HG03280 (cell line): ENCODE data around the gene ARHGEF39.
"Not testable (repeated sequence)": the region's sequence is repeated elsewhere in the genome, so short reads cannot be mapped to it uniquely, and the experiment has no call there.

ENCODE experiments used
- ATAC-seq: cut with Tn5 transposase; IDR thresholded peaks from one replicate; pipeline ENCODE4 v1.9.1; 2021; ENCODE audit warnings: mild to moderate bottlenecking, moderate library complexity; ENCODE audit not compliant: unreplicated experiment

The ARHGEF39 gene

GRCh38 chr9:35653611-35654010, 11.4 kb downstream of the ARHGEF39 start:
- no peak for ATAC-seq

DNA sequence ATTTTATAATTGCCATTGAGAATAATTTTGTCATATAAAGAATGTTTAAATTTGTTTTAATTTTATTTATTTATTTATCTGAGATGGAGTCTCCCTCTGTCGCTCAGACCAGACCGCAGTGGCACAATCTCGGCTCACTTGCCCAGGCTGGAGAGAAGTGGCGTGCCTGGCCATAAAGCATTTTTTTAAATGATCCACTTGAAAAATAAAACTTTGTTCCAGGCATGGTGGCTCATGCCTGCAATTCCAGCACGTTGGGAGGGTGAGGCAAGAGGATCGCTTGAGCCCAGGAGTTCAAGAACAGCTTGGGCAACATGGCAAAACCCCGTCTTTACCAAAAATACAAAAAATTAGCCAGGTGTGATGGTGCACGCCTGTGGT, 12.2 kb downstream of the ARHGEF39 start:
- no peak for ATAC-seq

DNA sequence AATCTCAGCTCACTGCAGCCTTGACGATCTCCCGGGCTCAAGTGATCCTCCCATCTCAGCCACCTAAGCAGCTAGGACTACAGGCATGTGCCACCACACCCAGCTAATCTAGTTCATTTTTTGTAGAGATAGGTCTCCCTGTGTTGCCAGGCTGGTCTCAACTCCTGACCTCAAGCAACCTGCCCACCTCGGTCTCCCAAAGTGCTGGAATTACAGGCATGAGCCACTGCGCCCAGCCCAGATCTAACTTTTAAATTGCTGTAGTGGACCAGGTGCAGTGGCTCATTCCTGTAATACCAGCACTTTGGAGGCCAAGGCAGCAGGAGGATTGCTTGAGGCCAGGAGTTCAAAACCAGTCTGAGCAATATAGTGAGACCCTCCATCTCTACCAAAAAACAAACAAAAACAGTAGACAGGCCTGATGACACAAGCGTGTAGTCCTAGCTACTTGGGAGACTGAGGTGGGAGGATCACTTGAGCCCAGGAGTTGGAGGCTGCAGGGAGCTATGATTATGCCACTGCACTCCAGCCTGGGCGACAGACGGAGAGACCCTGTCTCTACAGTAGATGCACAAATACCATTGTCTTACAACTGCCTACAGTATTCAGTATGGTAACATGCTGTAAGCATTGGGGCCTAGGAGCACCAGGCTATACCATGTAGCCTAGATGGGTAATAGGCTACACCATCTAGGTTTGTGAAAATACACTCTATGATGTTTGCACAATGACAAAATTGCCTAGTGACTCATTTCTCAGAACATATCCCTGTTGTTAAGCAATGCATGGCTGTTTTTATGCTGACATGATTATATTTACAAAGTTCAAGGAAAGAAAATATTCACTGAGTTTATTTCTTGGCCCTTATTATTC, 12.8 kb downstream of the ARHGEF39 start:
- no peak for ATAC-seq

DNA sequence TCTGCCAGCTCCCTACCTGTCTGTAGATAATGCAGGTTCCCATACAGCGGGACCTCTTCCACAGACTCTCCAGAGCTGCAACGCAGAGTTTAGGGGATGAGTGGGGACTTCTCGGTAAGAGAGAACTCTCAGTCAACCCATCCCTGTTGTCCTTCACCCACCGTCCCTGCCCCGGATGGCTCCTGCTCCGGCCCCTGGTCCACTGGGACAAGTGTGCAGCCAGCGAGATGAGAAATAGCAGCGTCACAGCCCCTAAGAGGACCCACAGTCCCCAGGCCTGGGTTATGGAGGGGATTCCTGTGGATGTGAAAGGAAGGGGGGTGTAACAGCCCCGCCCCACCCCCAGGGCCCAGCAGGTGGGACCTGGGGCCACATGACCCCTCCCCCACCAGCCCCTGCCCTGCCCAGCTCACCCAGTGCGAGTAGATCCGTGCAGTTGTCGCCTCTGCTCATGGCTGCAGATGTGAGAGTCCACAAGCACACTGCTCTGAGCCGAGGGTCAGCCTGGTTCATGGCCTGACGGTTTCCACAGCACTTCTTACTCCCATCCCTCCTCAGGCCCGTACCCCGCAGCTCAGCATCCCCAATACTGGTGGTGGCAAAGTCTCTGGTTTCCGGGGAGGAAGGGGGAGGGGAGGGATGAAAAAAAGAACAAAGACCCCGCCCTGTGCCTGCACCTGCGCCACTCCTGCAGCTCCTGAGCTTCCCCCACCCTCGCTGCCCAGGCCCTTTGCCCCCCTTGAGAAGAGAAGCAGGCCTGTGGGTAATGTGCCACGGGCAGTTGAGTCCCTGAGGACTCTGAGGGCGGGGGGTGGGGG, 14.4 kb downstream of the ARHGEF39 start, which contains the start of gene SIT1:
Gene SIT1 (minus strand): TSS at position 591 of the 818 bp plus-strand sequence. CDS start 78 bp downstream, at position 513.
- no peak for ATAC-seq

DNA sequence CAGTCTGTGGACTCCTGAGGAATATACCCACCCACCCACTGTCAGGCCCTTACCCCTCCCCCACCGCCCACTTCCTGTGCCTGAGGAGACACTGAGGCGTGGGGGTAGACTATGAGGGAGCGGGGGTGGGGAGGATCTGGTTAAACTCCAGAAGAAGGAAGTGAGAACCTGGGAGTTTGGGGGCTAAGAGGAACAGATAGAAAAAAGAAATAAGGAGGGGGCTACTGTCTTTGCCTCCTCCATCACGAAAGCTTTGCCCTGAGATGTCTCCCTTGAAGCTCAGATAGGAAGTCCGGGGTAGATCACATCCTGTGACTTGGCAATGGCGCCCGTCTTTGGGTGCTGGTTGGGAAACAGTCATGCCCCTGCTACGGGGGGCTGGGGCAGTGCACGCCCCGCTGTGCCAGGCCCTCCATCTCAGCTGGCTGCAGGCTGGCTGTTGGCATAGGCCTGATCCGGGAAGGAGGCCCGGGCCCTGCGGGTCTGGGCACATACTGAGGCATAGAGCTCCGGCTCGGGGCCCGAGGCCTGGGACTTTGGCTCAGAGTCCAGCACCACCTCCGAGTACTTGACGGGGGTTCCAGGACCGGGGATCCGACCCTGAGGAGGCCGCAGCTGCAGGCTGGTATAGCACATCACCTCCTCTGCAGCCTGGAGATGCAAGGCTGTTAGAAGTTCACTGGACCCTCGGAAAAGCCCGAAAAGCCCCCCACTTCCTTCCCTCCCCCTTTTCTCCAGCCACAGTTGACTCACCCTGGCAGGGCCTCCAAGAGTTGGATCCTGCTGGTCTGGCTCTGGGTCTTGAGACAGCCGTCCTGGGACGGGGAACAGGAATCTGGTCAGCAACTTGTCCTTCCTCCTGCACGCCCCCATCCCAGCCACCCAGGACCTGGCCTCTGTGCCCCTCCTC, 15.3 kb downstream of the ARHGEF39 start:
- ATAC-seq: no peak

- ATAC-seq: peak; percentile 90
These were observed 18.3 kb downstream of the ARHGEF39 start for GRCh38 chr9:35646533-35647265.

DNA sequence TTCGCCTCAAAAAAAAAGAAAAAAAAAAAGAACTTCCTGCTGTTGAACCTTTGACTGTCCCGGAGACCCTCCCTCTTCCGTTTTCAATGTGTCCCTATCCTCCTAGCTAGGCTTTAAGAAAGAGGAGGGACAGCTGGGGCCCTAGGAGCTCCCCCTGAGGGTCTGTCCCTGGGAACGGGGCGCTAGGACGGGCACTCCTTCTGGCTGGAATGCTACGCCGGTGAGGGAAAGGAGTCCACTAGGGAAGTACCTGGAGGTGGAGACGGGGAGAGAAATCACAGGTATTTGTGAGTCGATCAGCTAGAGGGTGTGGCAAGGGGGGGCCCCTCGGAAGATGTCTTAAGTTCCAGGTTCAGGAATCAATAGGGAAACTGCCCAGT, 18.9 kb downstream of the ARHGEF39 start:
- no peak for ATAC-seq

- ATAC-seq: not testable (repeated sequence)
These were observed 19.3 kb downstream of the ARHGEF39 start for GRCh38 chr9:35645736-35646135.

DNA sequence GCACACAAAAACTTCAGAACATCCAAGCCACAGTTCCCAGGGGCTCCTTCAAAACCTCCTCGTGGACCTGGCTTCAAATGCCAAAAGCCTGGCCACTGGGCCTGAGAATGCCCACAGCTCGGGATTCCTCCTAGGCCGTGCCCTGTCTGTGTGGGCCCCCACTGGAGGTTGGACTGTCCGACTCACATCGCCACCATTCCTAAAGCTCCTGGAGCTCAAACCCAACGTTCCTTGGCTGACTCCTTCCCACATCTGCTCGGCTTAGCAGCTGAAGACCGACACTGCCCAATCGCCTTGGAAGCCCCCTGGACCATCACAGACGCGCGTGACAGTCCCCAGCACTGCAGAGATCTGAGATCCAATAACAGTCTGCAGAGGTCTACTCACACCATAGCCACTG, 21.9 kb downstream of the ARHGEF39 start:
- ATAC-seq: no peak

- not testable (repeated sequence) for ATAC-seq
These were observed 23.5 kb downstream of the ARHGEF39 start for GRCh38 chr9:35641478-35641877.

DNA sequence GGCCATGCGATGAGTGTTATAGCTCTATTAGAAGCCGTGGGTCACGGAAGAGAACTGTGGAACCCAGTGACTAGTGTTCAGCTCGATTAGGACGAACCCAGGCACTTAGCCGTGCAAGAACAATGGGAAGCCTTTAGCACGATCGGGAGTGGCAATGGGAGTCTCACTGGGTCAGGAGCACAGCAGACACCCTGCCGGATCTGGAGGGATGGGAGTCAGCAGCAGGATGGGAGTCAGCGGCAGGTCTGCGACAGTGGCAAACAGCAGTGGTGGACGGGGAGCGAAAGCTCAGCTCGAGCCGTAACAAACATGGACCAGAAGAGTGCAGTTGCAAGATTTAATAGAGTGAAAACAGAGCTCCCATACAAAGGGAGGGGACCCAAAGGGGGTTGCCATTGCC, 24.6 kb downstream of the ARHGEF39 start:
- not testable (repeated sequence) for ATAC-seq

- ATAC-seq: no peak
These were observed 25.4 kb downstream of the ARHGEF39 start for GRCh38 chr9:35639631-35640030.

- not testable (repeated sequence) for ATAC-seq
These were observed 25.8 kb downstream of the ARHGEF39 start for GRCh38 chr9:35639225-35639624.

GRCh38 chr9:35638751-35639150, 26.2 kb downstream of the ARHGEF39 start:
- ATAC-seq: not testable (repeated sequence)

GRCh38 chr9:35637427-35637955, 27.5 kb downstream of the ARHGEF39 start:
- not testable (repeated sequence) for ATAC-seq

DNA sequence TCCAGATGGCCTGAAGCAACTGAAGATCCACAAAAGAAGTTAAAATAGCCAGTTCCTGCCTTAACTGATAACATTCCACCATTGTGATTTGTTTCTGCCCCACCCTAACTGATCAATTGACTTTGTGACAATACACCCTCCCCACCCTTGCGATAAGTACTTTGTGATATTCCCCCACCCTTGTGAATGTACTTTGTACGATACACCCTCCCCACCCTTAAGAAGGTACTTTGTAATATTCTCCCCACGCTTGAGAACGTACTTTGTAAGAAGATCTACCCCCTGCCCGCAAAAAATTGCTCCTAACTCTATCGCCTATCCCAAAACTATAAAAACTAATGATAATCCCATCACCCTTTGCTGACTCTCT, 28.1 kb downstream of the ARHGEF39 start:
- not testable (repeated sequence) for ATAC-seq

GRCh38 chr9:35636135-35636876, 28.7 kb downstream of the ARHGEF39 start:
- no peak for ATAC-seq

- no peak for ATAC-seq
These were observed 29.3 kb downstream of the ARHGEF39 start for GRCh38 chr9:35635730-35636129.

- no peak for ATAC-seq
These were observed 35.4 kb downstream of the ARHGEF39 start for GRCh38 chr9:35629597-35629996.
